Liver (tissue), 3 donors: ENCODE data around the gene MYOM1.

Source experiments
- CTCF ChIP-seq: fragments of 150-350 bp; IDR thresholded peaks from 2 replicates; pipeline ENCODE4 v1.5.1; 2017; ENCODE audit warnings: improper control_type of control experiment, low read depth, low read length; ENCODE audit not compliant: missing input control
- JUND ChIP-seq, 2 donors: IDR thresholded peaks; 2 replicates each; pipeline ENCODE4 v1.6.1; 2016; ENCODE audit warnings: antibody characterized with exemption in 2 of 2
- TAF1 ChIP-seq: conservative IDR thresholded peaks from 2 replicates; pipeline ENCODE4 v1.6.1; 2016; ENCODE audit warnings: antibody characterized with exemption, mild to moderate bottlenecking
- TF ChIP-seq, protein P1 (sequence below): IDR thresholded peaks from 2 replicates; pipeline ENCODE4 v1.6.1; 2016; ENCODE audit warnings: antibody characterized with exemption
- TF ChIP-seq, protein P2 (sequence below): IDR thresholded peaks from 2 replicates; pipeline ENCODE4 v1.6.1; 2016; ENCODE audit warnings: antibody characterized with exemption
- donor health status: healthy.
- donor health status: healthy.

DNA sequence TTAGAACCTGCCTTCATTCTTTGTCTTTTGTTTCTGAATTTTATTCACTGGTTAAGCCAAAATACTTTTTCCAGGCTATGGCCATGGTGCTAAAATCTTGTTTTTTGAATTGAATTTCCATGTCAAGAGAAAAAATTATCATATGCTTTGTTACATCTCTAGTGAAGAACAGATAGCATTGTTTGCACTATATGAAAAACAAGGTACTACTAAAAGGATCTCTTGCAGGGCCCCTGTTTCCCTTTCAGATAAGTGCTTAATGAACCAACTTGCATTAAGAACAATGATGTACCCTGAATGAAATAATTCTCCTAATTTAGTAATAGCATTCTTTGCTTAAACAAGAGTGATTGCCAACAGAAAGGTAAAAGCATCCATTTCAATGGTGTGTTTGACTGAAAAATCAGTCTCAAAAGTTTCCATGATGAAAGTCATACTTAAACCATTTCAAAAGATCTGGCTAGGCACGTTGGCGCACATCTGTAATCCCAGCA lies 37.9 kb upstream of the MYOM1 start:
- TF ChIP-seq, protein P1, sequence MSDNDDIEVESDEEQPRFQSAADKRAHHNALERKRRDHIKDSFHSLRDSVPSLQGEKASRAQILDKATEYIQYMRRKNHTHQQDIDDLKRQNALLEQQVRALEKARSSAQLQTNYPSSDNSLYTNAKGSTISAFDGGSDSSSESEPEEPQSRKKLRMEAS: no peak
- TF ChIP-seq CTCF (no peak), TAF1 (no peak), JUND (IDR thresholded peaks at IDR 0.05) (no peak)
- TF ChIP-seq, protein P2, sequence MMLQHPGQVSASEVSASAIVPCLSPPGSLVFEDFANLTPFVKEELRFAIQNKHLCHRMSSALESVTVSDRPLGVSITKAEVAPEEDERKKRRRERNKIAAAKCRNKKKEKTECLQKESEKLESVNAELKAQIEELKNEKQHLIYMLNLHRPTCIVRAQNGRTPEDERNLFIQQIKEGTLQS: no peak
